Stomach (tissue), 4 donors: ENCODE measurements around the gene MALT1.

Experiments used
- CTCF ChIP-seq, 7 experiments: fragments of 450-650 bp in 4 of 7; fragments of 200-600 bp in 3 of 7; sonication (generic) in 3 of 7; IDR thresholded peaks; one replicate each; pipeline ENCODE4 v1.5.1; 2016 to 2019; ENCODE audit warnings: antibody characterized with exemption in 7 of 7, control low read depth in 2 of 7, mild to moderate bottlenecking in 1 of 7
- EP300 ChIP-seq: sonication (generic); formaldehyde crosslinking; IDR thresholded peaks from one replicate; pipeline ENCODE4 v1.6.1; 2017; ENCODE audit warnings: antibody characterized with exemption
- POLR2A ChIP-seq, 4 donors: fragments of 450-650 bp; IDR thresholded peaks; one replicate each; pipeline ENCODE4 v1.6.1; 2016; ENCODE audit warnings: antibody characterized with exemption in 4 of 4, control low read depth in 2 of 4, mild to moderate bottlenecking in 1 of 4, moderate library complexity in 1 of 4
- POLR2AphosphoS5 ChIP-seq, 3 donors: sonication (generic); formaldehyde crosslinking; IDR thresholded peaks; one replicate each; pipeline ENCODE4 v1.6.1; 2016; ENCODE audit warnings: antibody characterized with exemption in 3 of 3

GRCh38 chr18:58666176-58666575 lies 5.1 kb upstream of the MALT1 start:
- TF ChIP-seq CTCF (IDR thresholded peaks at IDR 0.05) = no peak
- TF ChIP-seq EP300 = no peak
- TF ChIP-seq POLR2AphosphoS5 (IDR thresholded peaks at IDR 0.05) = no peak
- TF ChIP-seq POLR2A (IDR thresholded peaks at IDR 0.05) = no peak
